HG02840 (cell line): Measurements from ENCODE around the gene ZNF446.
"Not testable (repeated sequence)": the region's sequence is repeated elsewhere in the genome, so short reads cannot be mapped to it uniquely, and the experiment has no call there.

Experiments used
- ATAC-seq: cut with Tn5 transposase; IDR thresholded peaks from one replicate; pipeline ENCODE4 v1.9.1; 2021; ENCODE audit warnings: mild to moderate bottlenecking, moderate library complexity, moderate number of reproducible peaks; ENCODE audit not compliant: unreplicated experiment, low FRiP score

Gene ZNF446

DNA sequence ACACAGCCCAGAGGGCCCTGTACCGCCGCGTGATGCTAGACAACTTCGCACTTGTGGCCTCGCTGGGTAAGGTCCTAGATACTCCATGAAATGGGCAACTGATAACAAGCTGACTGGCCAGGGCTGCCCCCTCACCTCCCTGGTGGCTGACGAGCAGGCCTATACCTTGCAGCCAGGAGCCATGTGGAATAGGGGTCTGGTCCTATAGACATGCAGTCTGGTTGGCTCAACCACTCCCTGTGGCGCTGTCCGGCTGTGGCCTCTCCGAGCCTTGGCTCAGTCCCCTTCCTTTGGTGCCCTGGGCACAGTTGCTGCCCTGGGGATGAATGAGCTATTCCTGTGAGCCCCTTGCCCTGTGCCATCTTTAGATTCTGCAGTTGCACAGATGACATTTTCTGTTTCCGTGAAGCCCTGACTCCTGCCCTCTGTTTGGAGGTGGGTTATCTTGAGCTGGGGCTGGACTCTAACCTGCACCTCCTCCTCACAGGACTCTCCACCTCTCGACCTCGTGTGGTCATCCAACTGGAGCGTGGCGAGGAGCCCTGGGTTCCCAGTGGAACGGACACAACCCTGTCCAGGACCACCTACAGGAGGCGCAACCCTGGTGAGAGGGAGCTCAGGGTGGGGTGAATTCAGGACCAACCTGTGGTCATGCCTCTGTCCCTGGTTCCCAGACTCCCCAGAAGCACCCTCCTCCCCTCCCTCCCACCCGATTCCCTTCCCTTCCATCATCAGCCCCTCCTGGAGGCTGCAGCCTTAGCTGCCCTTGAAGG, 6.7 kb upstream of the ZNF446 start:
- ATAC-seq: no peak

DNA sequence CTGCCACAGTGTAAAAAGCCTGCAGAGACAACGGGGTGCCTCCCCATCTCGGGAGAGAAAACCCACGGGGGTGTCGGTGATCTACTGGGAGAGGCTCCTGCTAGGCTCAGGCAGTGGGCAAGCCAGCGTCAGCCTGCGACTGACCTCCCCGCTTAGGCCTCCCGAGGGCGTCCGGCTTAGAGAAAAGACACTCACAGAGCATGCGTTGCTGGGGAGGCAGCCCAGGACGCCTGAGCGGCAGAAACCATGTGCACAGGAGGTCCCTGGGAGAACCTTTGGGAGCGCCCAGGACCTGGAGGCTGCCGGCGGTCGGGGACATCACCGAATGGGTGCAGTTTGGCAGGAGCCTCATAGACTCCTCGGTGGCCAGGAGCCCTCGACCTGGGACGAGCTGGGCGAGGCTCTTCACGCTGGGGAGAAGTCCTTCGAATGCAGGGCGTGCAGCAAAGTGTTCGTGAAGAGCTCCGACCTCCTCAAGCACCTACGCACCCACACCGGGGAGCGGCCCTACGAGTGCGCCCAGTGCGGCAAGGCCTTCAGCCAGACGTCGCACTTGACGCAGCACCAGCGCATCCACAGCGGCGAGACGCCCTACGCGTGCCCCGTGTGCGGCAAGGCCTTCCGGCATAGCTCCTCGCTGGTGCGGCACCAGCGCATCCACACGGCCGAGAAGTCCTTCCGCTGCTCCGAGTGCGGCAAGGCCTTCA, 5.2 kb upstream of the ZNF446 start:
- ATAC-seq: not testable (repeated sequence)

DNA sequence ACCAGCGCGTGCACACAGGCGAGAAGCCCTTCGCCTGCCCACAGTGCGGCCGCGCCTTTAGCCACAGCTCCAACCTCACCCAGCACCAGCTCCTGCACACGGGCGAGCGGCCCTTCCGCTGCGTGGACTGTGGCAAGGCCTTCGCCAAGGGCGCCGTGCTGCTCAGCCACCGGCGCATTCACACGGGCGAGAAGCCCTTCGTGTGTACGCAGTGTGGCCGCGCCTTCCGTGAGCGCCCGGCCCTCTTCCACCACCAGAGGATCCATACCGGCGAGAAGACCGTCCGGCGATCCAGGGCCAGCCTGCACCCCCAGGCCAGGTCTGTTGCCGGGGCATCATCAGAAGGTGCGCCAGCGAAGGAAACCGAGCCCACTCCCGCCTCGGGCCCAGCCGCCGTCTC, 4.4 kb upstream of the ZNF446 start:
- no peak for ATAC-seq

DNA sequence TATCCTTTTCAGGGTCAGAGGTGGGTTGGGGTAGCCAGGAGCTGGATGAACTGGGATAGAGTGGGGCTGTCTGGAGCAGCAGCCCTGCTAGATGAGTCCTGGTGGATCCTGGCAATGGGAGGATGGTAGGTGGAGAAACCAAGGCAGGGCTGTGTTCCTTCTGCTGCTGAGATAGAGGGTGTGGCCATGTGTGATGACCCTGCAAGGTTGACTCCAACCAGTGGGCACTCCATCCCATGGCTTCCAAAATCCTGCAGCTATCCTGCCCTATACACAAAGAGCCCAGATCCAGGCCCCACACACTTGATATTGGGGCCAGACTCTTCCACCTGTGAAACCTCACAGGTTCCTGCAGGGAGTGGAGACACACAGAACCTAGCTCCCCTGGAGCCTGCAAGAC, 2.4 kb upstream of the ZNF446 start:
- no peak for ATAC-seq

DNA sequence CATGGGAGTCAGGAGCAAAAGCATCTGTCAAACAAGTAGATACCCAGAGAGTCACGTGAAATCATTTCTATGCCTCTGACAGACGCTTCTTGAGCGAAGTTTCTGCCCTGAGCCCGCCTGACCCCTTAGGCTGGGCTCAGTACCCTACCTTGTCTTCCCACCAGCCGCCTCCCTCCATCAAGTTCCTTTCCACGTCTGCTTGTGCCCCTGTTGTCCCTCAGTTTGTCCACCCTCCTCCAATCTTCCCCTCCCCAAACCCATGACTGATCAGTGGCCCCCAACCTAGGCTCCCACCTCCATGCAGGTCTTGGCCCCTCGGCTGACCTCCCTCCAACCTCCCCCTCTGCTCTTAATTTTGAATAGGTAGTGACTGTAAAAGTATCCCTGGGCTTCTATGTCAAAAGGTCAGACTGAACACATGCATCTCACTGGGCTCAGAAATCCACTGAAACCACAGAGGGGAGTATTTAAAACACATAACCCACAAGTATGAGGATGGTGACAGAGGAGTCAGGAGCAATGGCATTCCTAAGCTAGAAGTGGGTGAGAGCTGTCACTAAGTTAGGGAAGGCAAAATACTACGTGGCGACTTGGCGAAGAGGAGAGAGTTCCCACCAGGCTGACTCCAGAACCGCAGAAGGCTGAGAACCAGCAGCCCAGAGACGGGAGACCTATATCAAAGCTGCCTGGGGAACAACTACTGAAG, 1.7 kb upstream of the ZNF446 start:
- ATAC-seq: no peak

DNA sequence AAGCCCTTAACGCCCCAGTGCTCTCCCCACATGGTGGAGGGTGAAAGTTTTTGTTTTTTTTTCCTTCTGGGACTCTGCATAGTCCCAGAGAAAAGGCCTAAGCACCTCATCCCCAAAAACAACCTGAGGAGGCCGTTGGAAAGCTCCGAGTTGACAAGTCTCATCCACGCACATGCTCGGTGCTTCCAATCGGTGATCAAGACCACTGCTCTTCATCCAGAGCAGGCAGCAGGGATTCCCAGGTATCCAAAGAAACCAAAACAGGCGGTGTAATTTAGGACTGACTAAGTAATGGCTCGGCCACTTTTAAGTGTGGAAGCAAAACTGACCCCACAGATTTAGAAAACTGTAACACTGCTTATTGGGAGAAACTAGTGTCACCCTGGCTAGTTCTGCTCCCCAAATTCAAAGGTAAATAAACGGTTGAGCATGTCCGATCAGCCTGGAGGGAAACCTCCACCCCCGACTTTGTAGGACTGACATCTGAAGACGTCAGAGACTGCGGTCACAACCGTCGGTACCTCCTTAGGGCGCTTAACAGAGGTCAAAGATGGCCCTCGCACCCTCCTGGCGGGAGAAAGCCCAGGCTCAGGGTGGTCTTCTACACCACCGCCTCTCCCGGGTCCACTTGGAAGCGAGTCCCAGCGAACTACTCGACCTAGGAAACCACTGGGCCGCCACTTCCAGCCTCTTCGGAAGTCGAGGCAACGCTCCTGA, 997 bp upstream of the ZNF446 start:
- ATAC-seq: no peak

DNA sequence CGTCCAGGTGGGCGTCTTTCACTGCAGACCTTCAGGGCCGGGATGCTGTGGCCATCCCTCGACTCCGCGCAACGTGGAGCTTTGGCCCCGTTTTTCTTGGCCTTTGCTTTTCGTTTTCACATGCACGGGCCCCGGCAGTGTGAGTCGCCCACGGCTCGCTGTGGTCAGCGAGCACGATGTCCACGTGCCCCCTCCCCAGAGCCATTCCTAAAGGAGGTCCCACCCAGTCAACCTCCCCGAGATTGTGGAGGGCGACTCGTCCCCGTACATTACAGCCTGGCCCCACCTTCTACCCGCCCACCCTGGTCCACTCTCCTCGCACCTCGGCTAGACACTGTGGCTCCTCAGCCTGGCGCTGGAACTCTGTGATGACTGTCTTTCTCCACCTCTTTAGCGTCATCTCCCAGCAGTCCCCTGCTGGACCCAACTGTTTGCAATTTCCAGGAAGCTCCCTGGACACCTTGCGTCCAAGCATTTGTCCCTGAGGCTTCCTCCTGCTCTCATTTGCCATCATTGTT, 405 bp downstream of the ZNF446 start:
- no peak for ATAC-seq

DNA sequence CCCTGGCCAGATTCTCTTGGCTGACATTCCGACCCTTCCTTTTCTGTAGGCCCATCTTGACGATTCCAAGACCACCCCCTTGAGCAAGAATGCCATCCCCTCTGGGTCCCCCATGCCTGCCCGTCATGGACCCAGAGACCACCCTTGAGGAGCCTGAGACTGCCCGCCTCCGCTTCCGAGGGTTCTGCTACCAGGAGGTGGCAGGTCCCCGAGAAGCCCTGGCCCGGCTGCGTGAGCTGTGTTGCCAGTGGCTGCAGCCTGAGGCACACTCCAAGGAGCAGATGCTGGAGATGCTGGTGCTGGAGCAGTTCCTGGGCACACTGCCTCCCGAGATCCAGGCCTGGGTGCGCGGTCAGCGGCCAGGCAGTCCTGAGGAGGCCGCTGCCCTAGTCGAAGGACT, 978 bp downstream of the ZNF446 start:
- ATAC-seq: no peak

DNA sequence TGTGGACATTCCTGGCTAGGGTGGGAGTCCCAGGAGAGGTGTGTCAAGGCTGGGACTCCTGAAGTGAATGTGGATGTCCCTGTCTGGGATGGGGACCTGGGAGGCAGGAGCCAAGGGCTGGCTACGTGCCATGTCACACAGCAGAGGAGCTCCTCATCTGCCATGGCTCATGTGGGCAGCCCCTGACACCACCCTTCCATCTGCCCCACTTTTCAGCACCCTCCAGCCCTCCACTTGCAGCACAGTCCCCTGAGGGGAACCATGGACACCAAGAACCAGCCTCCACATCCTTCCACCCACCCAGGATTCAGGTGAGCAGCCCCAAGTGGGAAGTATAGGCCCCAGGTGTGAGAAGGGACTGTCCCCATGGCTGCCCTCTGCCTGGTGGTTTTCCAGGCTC, 1.7 kb downstream of the ZNF446 start:
- no peak for ATAC-seq

DNA sequence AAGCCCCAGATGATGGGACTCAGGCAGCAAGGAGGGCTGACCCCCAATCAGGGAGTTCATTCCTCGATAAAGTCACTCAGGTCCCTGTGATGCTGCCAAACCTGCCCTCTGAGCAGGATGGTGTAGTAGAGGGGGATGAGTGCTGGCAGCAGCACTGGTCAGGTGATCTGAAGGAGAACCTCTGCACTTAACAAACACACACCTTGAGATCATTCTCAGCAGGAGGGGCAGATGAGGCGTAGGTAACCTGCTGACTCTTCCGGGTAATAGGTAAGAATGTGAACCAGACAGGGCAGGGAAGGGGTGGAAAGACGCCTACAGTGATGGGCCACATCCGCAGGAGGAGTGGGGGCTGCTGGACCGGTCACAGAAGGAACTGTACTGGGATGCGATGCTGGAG, 3.2 kb downstream of the ZNF446 start:
- ATAC-seq: no peak

DNA sequence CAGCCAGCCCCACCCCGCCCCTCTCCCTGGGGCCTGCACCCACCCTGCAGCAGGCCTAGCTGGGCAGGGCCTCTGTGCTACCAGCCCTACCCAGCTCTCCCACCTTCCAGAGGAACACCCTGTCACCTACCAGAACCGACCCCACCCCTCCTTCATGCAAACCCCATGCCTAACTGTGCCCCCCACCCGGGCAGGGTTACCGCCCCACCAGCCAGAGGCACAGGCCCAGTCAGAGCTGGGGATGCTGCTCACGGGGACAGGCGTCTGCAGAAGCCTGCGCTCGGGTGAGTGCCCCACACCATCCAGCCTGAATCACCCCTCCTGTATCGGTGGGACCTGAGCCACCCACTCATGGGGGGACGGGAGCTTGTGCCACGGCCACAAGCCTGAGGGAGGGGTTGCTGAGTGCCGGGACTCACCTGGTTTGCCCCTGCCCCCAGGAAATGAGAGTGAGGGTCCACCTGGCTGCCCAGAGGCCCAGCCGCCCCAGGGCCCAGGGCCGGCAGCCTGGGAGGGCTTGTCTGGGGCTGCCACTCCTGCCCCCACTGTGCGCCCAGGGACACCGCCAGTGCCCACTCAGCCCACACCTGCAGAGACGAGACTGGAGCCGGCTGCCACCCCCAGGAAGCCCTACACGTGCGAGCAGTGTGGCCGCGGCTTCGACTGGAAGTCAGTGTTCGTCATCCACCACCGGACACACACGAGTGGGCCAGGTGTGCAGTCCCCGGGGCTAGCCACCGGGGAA, 3.8 kb downstream of the ZNF446 start:
- no peak for ATAC-seq

DNA sequence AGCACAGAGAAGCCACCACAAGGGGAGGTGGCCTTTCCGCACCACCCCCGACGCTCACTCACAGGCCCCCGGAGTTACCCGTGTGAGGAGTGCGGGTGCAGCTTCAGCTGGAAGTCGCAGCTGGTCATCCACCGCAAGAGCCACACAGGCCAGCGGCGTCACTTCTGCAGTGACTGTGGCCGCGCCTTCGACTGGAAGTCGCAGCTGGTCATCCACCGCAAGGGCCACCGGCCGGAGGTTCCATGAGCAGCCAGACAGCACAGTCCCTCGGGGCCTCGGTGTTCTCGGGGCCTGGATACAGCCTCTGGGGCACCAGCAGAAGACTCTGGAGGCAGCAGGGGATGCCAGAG, 4.3 kb downstream of the ZNF446 start:
- ATAC-seq: no peak

DNA sequence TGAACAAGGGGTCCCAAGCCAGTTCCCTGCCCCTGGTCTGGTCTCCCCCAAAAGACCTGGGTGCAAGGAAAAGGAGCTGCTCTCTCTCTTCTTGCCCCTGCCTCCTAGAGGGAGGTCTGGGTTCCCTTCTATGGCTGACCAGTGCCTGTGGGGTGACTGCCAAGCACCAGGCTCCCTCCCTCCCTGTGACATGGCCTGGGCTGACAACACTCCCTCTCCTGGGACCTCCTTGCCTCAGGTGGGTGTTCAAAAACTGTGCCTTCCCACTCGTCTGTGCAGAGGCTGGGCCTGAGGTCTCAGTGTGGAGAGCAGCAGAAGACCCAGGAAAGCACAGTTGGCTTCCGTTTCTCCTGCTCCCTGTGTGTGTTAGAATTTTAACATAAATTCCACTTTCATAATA, 4.7 kb downstream of the ZNF446 start:
- no peak for ATAC-seq

DNA sequence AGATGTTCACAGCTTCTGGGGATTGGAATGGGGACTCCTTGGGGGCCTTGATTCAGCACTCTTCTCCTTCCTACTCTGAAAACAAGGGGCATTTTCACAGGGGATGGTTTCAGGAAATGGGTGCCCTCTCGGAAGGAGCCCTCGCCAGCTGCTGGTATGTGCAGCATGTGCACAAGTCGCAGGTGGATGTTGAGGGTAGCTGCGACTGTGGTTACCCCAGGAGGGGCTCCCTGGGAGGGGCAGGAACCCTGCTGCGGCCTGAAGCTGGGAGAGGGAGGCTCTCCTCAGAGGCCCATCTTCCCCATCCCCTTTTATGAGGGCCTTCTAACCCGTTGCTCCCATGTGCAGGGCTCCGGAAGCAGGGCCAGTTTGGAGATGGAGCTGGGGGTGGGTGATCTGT, 6.2 kb downstream of the ZNF446 start:
- no peak for ATAC-seq

DNA sequence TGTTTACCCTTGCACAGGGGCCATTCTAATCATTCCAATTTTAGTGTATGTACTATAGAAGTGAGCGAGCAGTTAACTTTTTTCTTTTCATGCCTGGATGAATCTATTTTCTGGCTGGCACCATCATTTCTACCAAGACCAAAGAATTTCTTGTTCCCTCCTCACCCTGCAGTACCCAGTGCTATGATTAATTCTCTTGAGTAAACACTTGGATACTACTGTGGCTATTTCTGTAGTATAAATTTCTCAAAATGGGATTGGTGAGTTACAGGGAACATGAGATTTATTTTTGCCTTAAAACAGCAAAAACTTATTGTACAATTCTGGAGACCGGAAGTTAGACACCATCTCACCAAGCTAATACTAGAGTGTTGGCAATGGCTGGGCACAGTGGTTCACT, 7.6 kb downstream of the ZNF446 start:
- no peak for ATAC-seq

DNA sequence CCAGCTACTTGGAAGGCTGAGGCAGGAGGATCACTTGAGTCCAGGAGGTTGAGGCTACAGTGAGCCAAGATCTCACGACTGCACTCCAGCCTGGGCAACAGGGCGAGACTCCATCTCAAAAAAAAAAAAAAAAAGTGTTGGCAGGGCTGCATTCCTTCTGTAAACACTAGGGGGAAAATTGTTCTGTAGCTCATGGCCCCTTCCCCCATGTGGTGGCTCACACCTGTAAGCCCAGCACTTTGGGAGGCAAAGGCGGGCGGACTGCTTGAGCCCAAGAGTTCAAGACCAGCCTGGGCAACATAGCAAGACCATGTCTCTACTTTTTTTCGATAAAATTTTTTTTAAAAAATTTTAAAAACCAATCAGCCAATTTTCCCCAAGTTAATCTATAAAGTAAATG, 8.2 kb downstream of the ZNF446 start:
- not testable (repeated sequence) for ATAC-seq

DNA sequence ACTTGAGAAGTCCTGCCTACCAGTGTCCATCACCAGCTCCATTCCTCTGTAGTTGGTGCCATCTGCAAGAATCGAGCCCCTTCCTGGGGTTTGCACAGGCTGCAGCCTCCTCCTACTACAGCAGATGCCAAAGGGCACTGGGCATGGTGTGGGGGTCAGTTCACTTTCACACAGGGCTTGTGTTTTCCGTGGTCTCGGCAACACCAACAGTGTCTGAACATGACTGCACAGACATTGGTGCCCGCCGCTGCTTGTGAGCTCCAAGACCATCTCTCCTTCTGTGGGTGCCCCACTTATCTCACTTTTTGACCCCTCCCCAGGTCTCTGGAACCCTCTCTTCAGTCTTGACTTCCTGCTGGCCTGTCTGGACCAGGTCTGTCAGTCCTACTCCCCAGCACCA, 15.2 kb downstream of the ZNF446 start:
- ATAC-seq: no peak

DNA sequence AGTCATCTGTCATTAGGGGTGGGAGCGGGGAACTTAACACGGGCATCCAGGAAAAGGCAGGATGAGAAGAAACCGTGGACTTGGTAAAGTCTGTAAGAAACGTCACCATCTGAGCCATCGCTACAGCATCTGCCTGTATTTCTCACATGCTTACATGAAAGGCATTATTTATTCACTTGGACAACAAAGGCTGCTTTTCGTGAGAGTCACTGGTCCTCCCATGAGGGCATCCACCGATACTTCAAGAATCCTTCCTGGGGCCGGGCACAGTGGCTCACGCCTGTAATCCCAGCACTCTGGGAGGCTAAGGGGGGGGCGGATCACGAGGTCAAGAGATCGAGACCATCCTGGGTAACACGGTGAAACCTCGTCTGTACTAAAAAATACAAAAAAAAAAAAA, 16.1 kb downstream of the ZNF446 start:
- ATAC-seq: no peak

DNA sequence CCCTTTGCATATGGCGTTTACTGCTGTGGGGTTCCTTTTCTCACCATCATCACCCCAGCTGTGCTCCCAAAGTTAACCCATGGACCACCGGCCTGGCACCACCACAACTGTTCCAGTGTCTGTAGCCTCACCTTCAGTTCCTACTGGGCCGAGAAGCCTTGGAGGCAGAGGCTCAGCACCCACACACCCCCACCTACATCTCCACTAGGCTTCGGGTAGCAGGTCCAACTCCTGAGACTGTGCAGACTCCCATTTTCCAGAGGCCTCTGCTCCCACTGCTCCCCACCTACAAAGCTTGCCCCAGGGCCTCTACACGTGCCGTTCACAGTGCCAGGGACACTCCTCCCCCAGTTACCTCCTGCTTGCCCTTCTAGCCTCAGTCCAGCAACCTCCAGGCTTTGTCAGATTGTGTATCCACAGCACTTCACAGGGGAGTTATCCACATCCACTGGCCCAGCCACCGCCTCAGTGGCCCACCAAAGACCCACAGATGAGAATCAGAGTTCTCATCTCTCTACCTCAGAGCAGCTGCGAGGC, 21.6 kb downstream of the ZNF446 start:
- no peak for ATAC-seq
